HepG2 (cell line): ENCODE results near the gene PMIS2. TPM values are rescaled to one million over a fixed set of nuclear protein-coding genes. Genes with fewer than 3 reads are reported as not detected.
A peak's percentile ranks its signal among the peaks of the same experiment; 100 is the strongest.

Experiments
- BORCS8-MEF2B ChIP-seq: sonication (generic); formaldehyde crosslinking; IDR thresholded peaks from 2 replicates; pipeline ENCODE4 v1.8.0; 2022; ENCODE audit warnings: mild to moderate bottlenecking, missing genetic modification reagents
- BRD4 ChIP-seq: sonication (generic); formaldehyde crosslinking; IDR thresholded peaks from 2 replicates; pipeline ENCODE4 v1.4.0; 2020; ENCODE audit warnings: missing genetic modification reagents
- CERS6 ChIP-seq: sonication (generic); formaldehyde crosslinking; IDR thresholded peaks from 2 replicates; pipeline ENCODE4 v1.5.0; 2020; ENCODE audit warnings: missing genetic modification reagents
- GFI1 ChIP-seq: sonication (generic); formaldehyde crosslinking; IDR thresholded peaks from 2 replicates; pipeline ENCODE4 v1.5.0; 2020; ENCODE audit warnings: missing genetic modification reagents, mild to moderate bottlenecking, borderline replicate concordance
- MED13 ChIP-seq: sonication (generic); formaldehyde crosslinking; IDR thresholded peaks from 2 replicates; pipeline ENCODE4 v1.5.0; 2020; ENCODE audit warnings: missing genetic modification reagents
- MTF1 ChIP-seq: sonication (generic); formaldehyde crosslinking; IDR thresholded peaks from 2 replicates; pipeline ENCODE4 v1.5.0; 2020; ENCODE audit warnings: missing genetic modification reagents
- MYNN ChIP-seq: sonication (generic); formaldehyde crosslinking; IDR thresholded peaks from 2 replicates; pipeline ENCODE4 v1.4.0; 2020; ENCODE audit warnings: mild to moderate bottlenecking, low read depth, missing genetic modification reagents
- TCF12 ChIP-seq, 2 experiments: fragments of 450-650 bp in 1 of 2; sonication (generic) in 1 of 2; formaldehyde crosslinking in 1 of 2; IDR thresholded peaks; 2 replicates each; pipeline versions ENCODE4 v1.6.1 to v1.8.0; 2017 to 2022; ENCODE audit warnings: antibody characterized with exemption in 1 of 2, mild to moderate bottlenecking in 1 of 2, missing genetic modification reagents in 1 of 2, moderate library complexity in 1 of 2
- TFDP2 ChIP-seq: sonication (generic); formaldehyde crosslinking; IDR thresholded peaks from 2 replicates; pipeline ENCODE4 v1.4.0; 2020; ENCODE audit warnings: missing genetic modification reagents
- ZNF207 ChIP-seq: fragments of 450-650 bp; IDR thresholded peaks from 2 replicates; pipeline ENCODE4 v1.6.1; 2016; ENCODE audit warnings: antibody characterized with exemption, borderline replicate concordance
- ZNF281 ChIP-seq: sonication (generic); formaldehyde crosslinking; IDR thresholded peaks from 2 replicates; pipeline ENCODE4 v1.4.0; 2020; ENCODE audit warnings: missing genetic modification reagents, borderline replicate concordance
- ZNF30 ChIP-seq: sonication (generic); formaldehyde crosslinking; IDR thresholded peaks from 2 replicates; pipeline ENCODE4 v1.5.0; 2020; ENCODE audit warnings: mild to moderate bottlenecking, missing genetic modification reagents
- ZNF609 ChIP-seq: sonication (generic); formaldehyde crosslinking; IDR thresholded peaks from 2 replicates; pipeline ENCODE4 v1.4.0; 2020; ENCODE audit warnings: mild to moderate bottlenecking, missing genetic modification reagents, borderline replicate concordance
- ZNF639 ChIP-seq: conservative IDR thresholded peaks from 2 replicates; pipeline ENCODE4 v1.6.1; 2018; ENCODE audit warnings: missing genetic modification reagents
- ZNF75D ChIP-seq: sonication (generic); formaldehyde crosslinking; IDR thresholded peaks from 2 replicates; pipeline ENCODE4 v1.8.1; 2023; ENCODE audit warnings: missing genetic modification reagents, mild to moderate bottlenecking, borderline replicate concordance
- ZNF790 ChIP-seq: sonication (generic); formaldehyde crosslinking; IDR thresholded peaks from 2 replicates; pipeline ENCODE4 v1.8.0; 2022; ENCODE audit warnings: missing genetic modification reagents, mild to moderate bottlenecking, borderline replicate concordance
- polyA plus RNA-seq, 8 experiments: library from polyadenylated mRNA; depleted of rRNA in 3 of 8; stranded (reverse) in 7 of 8; unstranded in 1 of 8; fragments of >200 nt; fragmentation: Illumina TruSeq in 4 of 8; extraction: Trizol in 4 of 8; gene quantifications; 2 replicates each; pipeline versions ENCODE4 v1.2.1 to v1.2.3, GENCODE V29; 2011 to 2016; ENCODE audit warnings: low read depth in 4 of 8, missing spikeins in 1 of 8, mixed read lengths in 1 of 8; ENCODE audit not compliant: insufficient read depth in 1 of 8
- total RNA-seq, 5 experiments: library from RNA; depleted of rRNA; stranded (reverse); fragments of >200 nt; fragmentation: Illumina TruSeq; extraction: Trizol; gene quantifications; 2 replicates each; pipeline ENCODE4 v1.2.3, GENCODE V29; 2016; ENCODE audit warnings: low read depth in 1 of 5

The PMIS2 gene
- total and polyA plus RNA-seq, 2 of the 13 experiments (the other 11 are each of a cell fraction or from before 2014, with no cell fraction given): not detected

GRCh38 chr19:35612559-35613321, 26.8 kb downstream of the PMIS2 start, which contains the start of gene HAUS5 (continued):
- TF ChIP-seq ZNF609 (CRISPR knock-in tag) (0 out of 2 replicates have a peak, but pooled peaks have one; percentile 19), ZNF30 (CRISPR knock-in tag) (no peak), TCF12 (IDR thresholded peaks at IDR 0.05) (no peak), TCF12 (CRISPR knock-in tag; IDR thresholded peaks at IDR 0.05) (no peak), ZNF207 (no peak), BORCS8-MEF2B (CRISPR knock-in tag) (peak; percentile 88), MTF1 (CRISPR knock-in tag) (no peak), ZNF75D (CRISPR knock-in tag) (no peak), TFDP2 (CRISPR knock-in tag) (peak; percentile 96), ZNF281 (0 out of 2 replicates have a peak, but pooled peaks have one; percentile 30), CERS6 (no peak), MYNN (no peak), ZNF790 (CRISPR knock-in tag) (no peak), MED13 (CRISPR knock-in tag) (no peak), ZNF639 (0 out of 2 replicates have a peak, but pooled peaks have one; percentile 47), GFI1 (CRISPR knock-in tag) (no peak), BRD4 (CRISPR knock-in tag) (peak; percentile 80; the same call in 1 of the 2 replicates)
